Sigmoid colon (tissue), 7 donors: ENCODE measurements around the gene SMKR1. TPM values are rescaled to one million over a fixed set of nuclear protein-coding genes. Genes with fewer than 3 reads are reported as not detected.
"Not testable (repeated sequence)": the region's sequence is repeated elsewhere in the genome, so short reads cannot be mapped to it uniquely, and the experiment has no call there.

Experiments
- DNase-seq: peaks from one replicate; pipeline ENCODE4 v3.0.0-alpha.2; 2019
- H3K27ac ChIP-seq, 4 donors: fragments of 200-600 bp; sonication (generic); one replicate each; pipeline ENCODE4 v1.5.1; 2016 to 2019; ENCODE audit warnings: mild to moderate bottlenecking in 1 of 4
- H3K27me3 ChIP-seq, 3 donors: fragments of 200-600 bp; sonication (generic); one replicate each; pipeline ENCODE4 v1.5.1; 2019; ENCODE audit warnings: mild to moderate bottlenecking in 1 of 3
- H3K36me3 ChIP-seq, 4 donors: fragments of 200-600 bp; sonication (generic); one replicate each; pipeline ENCODE4 v1.5.1; 2016 to 2019
- H3K4me1 ChIP-seq, 4 donors: fragments of 200-600 bp; sonication (generic); one replicate each; pipeline ENCODE4 v1.5.1; 2017 to 2019
- H3K4me3 ChIP-seq, 4 donors: fragments of 200-600 bp; sonication (generic); one replicate each; pipeline ENCODE4 v1.5.1; 2017 to 2019; ENCODE audit warnings: mild to moderate bottlenecking in 2 of 4, moderate library complexity in 1 of 4
- H3K9me3 ChIP-seq, 4 donors: fragments of 200-600 bp in 3 of 4; sonication (generic) in 3 of 4; one replicate each; pipeline versions ENCODE4 v1.5.1 to v1.6.1; 2013 to 2019
- EP300 ChIP-seq, 4 donors: sonication (generic); formaldehyde crosslinking; IDR thresholded peaks; one replicate each; pipeline ENCODE4 v1.6.1; 2017; ENCODE audit warnings: antibody characterized with exemption in 4 of 4
- POLR2A ChIP-seq, 2 donors: fragments of 450-650 bp; IDR thresholded peaks; one replicate each; pipeline ENCODE4 v1.6.1; 2016; ENCODE audit warnings: antibody characterized with exemption in 2 of 2, mild to moderate bottlenecking in 2 of 2, moderate library complexity in 2 of 2
- POLR2AphosphoS5 ChIP-seq, 4 donors: sonication (generic); formaldehyde crosslinking; IDR thresholded peaks; one replicate each; pipeline ENCODE4 v1.6.1; 2017; ENCODE audit warnings: antibody characterized with exemption in 4 of 4
- WGBS, 2 donors: extraction: QIAGEN DNeasy Blood & Tissue Kit; methylation state at CpG; one replicate each; pipeline ENCODE4 v1.1.7; 2013; 5-methylcytosine and 5-hydroxymethylcytosine counted together
- intact Hi-C: fragments of 100-400 bp; cut with DNase I; formaldehyde crosslinking; loops from one replicate; pipeline ENCODE4 v1.15.1; 2023
- polyA plus RNA-seq, 3 donors: library from polyadenylated mRNA; stranded (reverse); fragments of 200-250 nt; gene quantifications; one replicate each; pipeline ENCODE4 v1.2.3, GENCODE V29; 2013
- total RNA-seq, 4 donors: library from RNA; depleted of rRNA; stranded (reverse); fragments of >200 nt; gene quantifications; one replicate each; pipeline ENCODE4 v1.1.0, GENCODE V29; 2016
- TF ChIP-seq, protein P1 (sequence below), 4 experiments: fragments of 450-650 bp in 3 of 4; fragments of 200-600 bp in 1 of 4; IDR thresholded peaks; one replicate each; pipeline ENCODE4 v1.5.1; 2016 to 2019; ENCODE audit warnings: antibody characterized with exemption in 4 of 4, mild to moderate bottlenecking in 3 of 4, moderate library complexity in 2 of 4
- donor health status: healthy with polysubstance abuse.
- donor health status: Bipolar disorder and iron deficiency.
- donor health status: healthy.

Gene SMKR1
- total and polyA plus RNA-seq, 7 donors: 0.45 TPM; not detected in 6

DNA sequence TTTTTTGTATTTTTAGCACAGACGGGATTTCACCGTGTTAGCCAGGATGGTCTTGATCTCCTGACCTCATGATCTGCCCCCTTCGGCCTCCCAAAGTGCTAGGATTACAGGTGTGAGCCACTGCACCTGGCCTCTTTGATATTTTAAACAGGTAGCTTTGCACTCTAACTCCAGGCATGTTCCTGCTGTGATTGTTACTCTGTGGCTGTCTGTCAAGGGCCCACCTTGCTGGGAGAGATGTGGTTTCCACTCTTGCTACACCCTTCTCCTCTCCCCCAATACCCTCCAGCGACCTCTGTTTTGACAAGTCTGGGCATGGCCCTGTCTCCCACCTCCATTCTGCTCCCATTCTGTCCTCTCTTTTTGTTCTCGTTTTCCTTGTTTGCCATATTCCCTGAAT, 17.1 kb downstream of the SMKR1 start:
- DNase-seq: no peak
- intact Hi-C loops: no loop called here
- Histone ChIP-seq H3K4me3 (no peak overlapping the region), H3K36me3 (no peaks in the 10 kb centered on the region), H3K4me1 (no peaks in the 10 kb centered on the region), H3K9me3 (no peaks in the 10 kb centered on the region), H3K27ac (no peak overlapping the region), H3K27me3 (peaks cover 0 to 22% (median 0%) of the 10 kb centered on the region in 3 donors)
- TF ChIP-seq POLR2A (IDR thresholded peaks at IDR 0.05) (no peak), POLR2AphosphoS5 (IDR thresholded peaks at IDR 0.05) (no peak), EP300 (IDR thresholded peaks at IDR 0.05) (no peak)
- TF ChIP-seq, protein P1, sequence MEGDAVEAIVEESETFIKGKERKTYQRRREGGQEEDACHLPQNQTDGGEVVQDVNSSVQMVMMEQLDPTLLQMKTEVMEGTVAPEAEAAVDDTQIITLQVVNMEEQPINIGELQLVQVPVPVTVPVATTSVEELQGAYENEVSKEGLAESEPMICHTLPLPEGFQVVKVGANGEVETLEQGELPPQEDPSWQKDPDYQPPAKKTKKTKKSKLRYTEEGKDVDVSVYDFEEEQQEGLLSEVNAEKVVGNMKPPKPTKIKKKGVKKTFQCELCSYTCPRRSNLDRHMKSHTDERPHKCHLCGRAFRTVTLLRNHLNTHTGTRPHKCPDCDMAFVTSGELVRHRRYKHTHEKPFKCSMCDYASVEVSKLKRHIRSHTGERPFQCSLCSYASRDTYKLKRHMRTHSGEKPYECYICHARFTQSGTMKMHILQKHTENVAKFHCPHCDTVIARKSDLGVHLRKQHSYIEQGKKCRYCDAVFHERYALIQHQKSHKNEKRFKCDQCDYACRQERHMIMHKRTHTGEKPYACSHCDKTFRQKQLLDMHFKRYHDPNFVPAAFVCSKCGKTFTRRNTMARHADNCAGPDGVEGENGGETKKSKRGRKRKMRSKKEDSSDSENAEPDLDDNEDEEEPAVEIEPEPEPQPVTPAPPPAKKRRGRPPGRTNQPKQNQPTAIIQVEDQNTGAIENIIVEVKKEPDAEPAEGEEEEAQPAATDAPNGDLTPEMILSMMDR (IDR thresholded peaks at IDR 0.05): no peak
- WGBS, 2 donors: 43 to 47% methylated on average over 5 of the region's 5 CpGs

DNA sequence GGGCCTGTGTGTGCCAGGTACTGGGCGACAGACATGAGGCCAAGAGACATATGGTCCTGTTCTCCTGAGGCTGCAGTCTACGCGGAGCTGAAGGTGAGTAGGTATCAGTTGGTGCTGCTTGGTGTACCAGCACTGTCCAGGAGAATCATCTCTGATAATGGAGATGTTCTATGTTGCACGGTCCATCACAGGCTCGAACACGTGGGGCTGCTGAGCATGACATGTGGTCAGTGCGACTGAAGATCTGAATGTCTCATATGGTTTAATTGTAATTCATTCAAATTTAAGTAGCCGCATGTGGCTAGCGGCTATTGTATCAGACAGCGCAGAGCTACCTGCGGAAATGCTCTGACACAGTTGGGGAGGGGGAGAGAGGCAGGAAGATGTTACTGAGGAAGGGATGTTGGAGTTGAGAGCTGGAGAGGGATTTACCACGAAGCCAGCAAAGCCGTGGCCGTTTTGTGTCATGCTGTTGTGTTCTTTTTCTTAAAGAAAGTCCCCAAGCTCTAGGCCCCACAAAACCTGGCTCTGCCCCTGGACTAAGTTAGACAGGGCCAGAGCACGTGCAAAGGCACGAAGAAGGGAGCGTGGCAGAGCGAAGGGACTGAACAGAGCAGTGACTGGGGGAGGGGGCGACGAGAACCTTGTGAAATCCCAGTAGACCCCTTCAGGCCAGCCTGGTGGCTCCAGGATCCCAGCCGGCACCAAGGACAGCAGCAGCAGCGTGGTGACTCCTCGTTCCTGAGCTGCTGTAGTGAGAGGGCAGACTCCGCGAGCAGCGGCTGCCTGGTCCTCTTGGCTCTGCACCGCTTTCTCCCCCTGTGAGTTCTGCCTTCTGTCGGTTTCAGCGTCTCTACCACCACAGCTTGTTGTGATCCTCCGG, 20.0 kb downstream of the SMKR1 start:
- Histone ChIP-seq H3K27ac (no peak overlapping the region), H3K36me3 (no peaks in the 10 kb centered on the region), H3K9me3 (no peaks in the 10 kb centered on the region), H3K4me1 (no peaks in the 10 kb centered on the region), H3K27me3 (peaks cover 0 to 22% (median 0%) of the 10 kb centered on the region in 3 donors), H3K4me3 (no peak overlapping the region)
- intact Hi-C loops: no loop called here
- WGBS, 2 donors: 50 to 59% methylated on average over 30 of the region's 30 CpGs
- no peak for DNase-seq
- TF ChIP-seq, protein P1 (IDR thresholded peaks at IDR 0.05): no peak
- TF ChIP-seq EP300 (IDR thresholded peaks at IDR 0.05): no peak
- no peak for TF ChIP-seq POLR2AphosphoS5 (IDR thresholded peaks at IDR 0.05)
- no peak for TF ChIP-seq POLR2A (IDR thresholded peaks at IDR 0.05)

DNA sequence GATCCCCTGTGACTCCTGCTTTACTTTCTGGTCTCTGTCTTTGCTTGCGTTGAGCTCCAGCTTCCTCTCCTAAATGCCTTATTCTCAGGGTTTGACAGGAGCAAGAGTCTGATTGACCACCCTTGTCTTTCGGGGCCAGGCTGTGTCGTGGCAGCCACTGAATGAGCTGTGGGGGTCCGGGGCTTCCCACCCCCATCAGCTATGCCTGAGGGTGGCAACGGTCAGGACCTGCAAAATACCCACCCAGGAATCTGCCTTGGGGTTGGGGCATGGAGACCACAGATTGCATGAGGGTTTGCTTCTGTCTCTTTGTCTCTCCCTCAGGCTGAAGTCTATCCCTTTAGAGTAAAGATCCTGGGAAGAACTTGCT, 20.6 kb downstream of the SMKR1 start:
- WGBS, 2 donors: 58 to 65% methylated on average over 5 of the region's 5 CpGs

DNA sequence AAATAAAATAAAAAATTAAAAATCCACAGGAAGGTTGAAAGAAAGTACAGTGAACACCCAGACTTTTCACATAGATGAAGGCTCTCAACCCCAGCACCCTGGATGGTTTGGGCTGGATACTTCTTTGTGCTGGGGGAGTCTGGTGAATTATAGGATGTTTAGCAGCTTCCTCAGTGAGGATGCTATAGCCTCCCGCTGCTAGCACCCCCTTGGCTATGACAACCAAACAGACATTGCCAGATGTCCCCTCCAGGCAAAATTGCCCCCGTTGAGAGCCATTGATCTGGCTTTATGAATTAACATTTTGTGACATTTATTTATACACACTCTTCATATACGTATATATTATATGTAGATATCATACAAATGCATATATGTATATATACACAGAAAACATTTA, 21.6 kb downstream of the SMKR1 start:
- intact Hi-C loops: no loop called here
- no peak for TF ChIP-seq EP300 (IDR thresholded peaks at IDR 0.05)
- TF ChIP-seq, protein P1 (IDR thresholded peaks at IDR 0.05): no peak
- TF ChIP-seq POLR2AphosphoS5 (IDR thresholded peaks at IDR 0.05): no peak
- no peak for TF ChIP-seq POLR2A (IDR thresholded peaks at IDR 0.05)
- Histone ChIP-seq H3K4me3 (no peak overlapping the region), H3K9me3 (no peaks in the 10 kb centered on the region), H3K4me1 (no peaks in the 10 kb centered on the region), H3K27me3 (peaks cover 0 to 22% (median 0%) of the 10 kb centered on the region in 3 donors), H3K36me3 (no peaks in the 10 kb centered on the region), H3K27ac (no peak overlapping the region)
- 73 to 74% methylated on average over 3 of the region's 3 CpGs for WGBS, 2 donors
- DNase-seq: no peak

More for the DNA sequence above, 20.6 kb downstream of the SMKR1 start:
- intact Hi-C loops: no loop called here
- no peaks in the 10 kb centered on the region for H3K9me3 ChIP-seq
- no peak overlapping the region for H3K4me3 ChIP-seq
- no peaks in the 10 kb centered on the region for H3K4me1 ChIP-seq
- no peak for TF ChIP-seq EP300 (IDR thresholded peaks at IDR 0.05)
- no peak for TF ChIP-seq POLR2A (IDR thresholded peaks at IDR 0.05)
- TF ChIP-seq, protein P1 (IDR thresholded peaks at IDR 0.05): no peak
- TF ChIP-seq POLR2AphosphoS5 (IDR thresholded peaks at IDR 0.05): no peak
- no peak overlapping the region for H3K27ac ChIP-seq
- no peaks in the 10 kb centered on the region for H3K36me3 ChIP-seq
- DNase-seq: no peak
- H3K27me3 ChIP-seq: peaks cover 0 to 22% (median 0%) of the 10 kb centered on the region in 3 donors

DNA sequence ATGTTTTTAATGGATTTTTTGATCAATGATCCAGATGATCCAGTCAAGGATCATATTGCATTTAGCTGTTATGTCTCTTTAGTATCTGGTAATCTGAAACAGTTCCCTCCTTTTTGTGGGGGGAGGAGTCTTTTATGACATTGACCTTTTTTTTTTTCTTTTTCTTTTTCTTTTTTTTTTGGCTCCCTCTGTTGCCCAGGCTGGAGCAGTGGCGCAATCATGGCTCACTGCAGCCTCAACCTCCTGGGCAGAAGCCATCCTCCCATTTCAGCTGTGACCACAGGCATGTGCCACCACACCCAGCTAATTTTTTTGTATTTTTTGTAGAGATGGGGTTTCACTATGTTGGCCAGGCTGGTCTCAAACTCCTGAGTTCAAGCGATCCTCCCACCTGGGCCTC, 22.1 kb downstream of the SMKR1 start:
- DNase-seq: not testable (repeated sequence)

More for the DNA sequence above, 22.1 kb downstream of the SMKR1 start:
- peaks cover 0 to 22% (median 0%) of the 10 kb centered on the region in 3 donors for H3K27me3 ChIP-seq
- H3K4me3 ChIP-seq, H3K36me3 ChIP-seq, intact Hi-C loops, H3K4me1 ChIP-seq, H3K9me3 ChIP-seq, H3K27ac ChIP-seq: not testable (repeated sequence)
- WGBS, 2 donors: 80 to 81% methylated on average over 2 of the region's 2 CpGs
